ENCODE data around the gene C2CD2L. TPM values are rescaled to one million over a fixed set of nuclear protein-coding genes. Genes with fewer than 3 reads are reported as not detected.
"Not testable (repeated sequence)": the region's sequence is repeated elsewhere in the genome, so short reads cannot be mapped to it uniquely, and the experiment has no call there.

The C2CD2L gene
- 21.1 TPM for total RNA-seq
- polyA plus RNA-seq, result 1 to 10 TPM; 2.1 to 4.6 (median 4.5) TPM

DNA sequence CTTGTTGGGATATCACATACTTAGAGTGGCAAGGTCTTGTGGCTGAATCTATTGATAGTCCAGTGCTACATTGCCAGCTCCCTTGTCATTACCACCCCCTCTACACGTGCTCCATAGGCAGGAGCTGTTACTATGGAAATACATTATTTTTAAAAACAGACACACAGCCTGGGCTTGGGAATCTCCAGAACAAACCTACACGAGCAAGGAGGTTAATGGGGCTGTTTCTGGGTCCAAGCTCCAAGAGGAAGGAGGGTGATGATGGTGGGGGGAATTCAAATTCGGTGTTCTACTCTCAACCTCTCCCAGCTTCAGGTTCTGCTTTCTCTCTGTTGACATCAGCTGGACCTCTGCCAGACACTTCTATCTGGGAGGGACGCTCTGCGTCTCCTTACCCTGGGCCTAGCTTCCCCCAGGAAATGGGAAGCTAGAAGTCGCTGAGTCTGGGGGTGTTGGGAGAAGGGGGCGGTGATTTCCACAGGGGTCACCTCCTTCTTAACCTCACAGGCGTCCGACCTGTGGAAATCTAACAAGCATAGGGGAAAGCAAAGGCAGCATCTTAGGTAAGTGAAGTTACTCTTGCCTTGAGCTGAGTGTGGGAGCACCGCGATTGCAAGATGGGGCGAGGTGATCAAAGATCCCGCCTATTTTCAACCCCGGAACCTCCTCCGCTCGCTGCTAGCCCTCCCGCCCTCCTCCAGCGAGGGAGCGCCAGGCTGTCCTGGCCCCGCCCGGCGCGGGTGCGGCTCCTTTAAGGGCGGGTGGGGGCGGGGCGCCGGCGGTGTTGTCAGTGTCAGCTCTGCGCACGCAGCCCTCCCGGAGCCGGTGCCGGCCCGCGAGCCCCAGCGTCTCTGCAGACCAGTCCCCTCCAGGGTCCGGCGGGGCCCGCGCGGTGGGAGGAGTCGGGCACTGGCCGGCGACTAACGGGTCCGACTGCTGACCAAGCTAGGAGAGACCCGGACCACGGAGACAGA, at the start of gene C2CD2L:
Gene C2CD2L, plus strand, starts transcription at position 781 of the 974 bp plus-strand sequence. CDS start 398 bp downstream, outside the sequence.
- Mint-ChIP-seq H3K27ac (peak within 1 kb of the TSS; percentile 88 to 96 (median 95)), H3K9me3 (no peaks in the 10 kb centered on the region), H3K36me3 (peaks cover 11% of the 10 kb centered on the region), H3K27me3 (no peaks in the 10 kb centered on the region), H3K4me1 (peaks cover 16 to 67% (median 40%) of the 10 kb centered on the region in 4 donors), H3K4me3 (peak within 1 kb of the TSS; percentile 93 to 99 (median 94))
- DNase-seq, result peak; percentile 84 to 96 (median 84)
- Histone ChIP-seq H3K36me3 (ENCODE audit: control insufficient read depth, insufficient read depth, low read length) (peaks cover 15% of the 10 kb centered on the region), H3K27ac (ENCODE audit: insufficient read depth, low read length, poor library complexity, severe bottlenecking) (peak within 1 kb of the TSS; percentile 75), H3K4me3 (ENCODE audit: low read depth, low read length) (peak within 1 kb of the TSS; percentile 86), H3K4me1 (ENCODE audit: control insufficient read depth, insufficient read depth, low read length, poor library complexity, severe bottlenecking) (peaks cover 43% of the 10 kb centered on the region), H3K27me3 (ENCODE audit: control insufficient read depth, insufficient read depth, low read length) (no peaks in the 10 kb centered on the region), H3K9me3 (ENCODE audit: control insufficient read depth in 2 of 2, low read length in 2 of 2) (no peaks in the 10 kb centered on the region)
- ATAC-seq (ENCODE audit: low read depth in 2 of 2), result peak; percentile 90 to 91

DNA sequence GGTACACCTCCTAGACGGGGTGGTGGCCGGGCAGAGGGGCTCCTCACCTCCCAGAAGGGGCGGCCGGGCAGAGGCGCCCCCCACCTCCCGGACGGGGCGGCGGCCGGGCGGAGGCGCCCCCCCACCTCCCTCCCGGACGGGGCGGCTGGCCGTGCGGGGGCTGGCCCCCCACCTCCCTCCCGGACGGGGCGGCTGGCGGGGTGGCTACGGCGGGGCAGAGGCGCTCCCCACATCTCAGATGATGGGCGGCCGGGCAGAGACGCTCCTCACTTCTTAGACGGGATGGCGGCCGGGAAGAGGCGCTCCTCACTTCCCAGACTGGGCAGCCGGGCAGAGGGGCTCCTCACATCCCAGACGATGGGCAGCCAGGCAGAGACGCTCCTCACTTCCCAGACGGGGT, 48.0 kb upstream of the C2CD2L start:
- DNase-seq; H3K4me3 ChIP-seq (ENCODE audit: low read depth, low read length); H3K9me3 Mint-ChIP-seq; H3K27ac ChIP-seq (ENCODE audit: insufficient read depth, low read length, poor library complexity, severe bottlenecking); H3K27ac Mint-ChIP-seq; ATAC-seq (ENCODE audit: low read depth in 2 of 2); H3K27me3 ChIP-seq (ENCODE audit: control insufficient read depth, insufficient read depth, low read length); H3K4me3 Mint-ChIP-seq; H3K9me3 ChIP-seq (ENCODE audit: control insufficient read depth in 2 of 2, low read length in 2 of 2); H3K27me3 Mint-ChIP-seq: not testable (repeated sequence)
- Mint-ChIP-seq H3K4me1 (peaks cover 6 to 36% (median 22%) of the 10 kb centered on the region in 4 donors), H3K36me3 (peaks cover 10% of the 10 kb centered on the region)
- Histone ChIP-seq H3K4me1 (ENCODE audit: control insufficient read depth, insufficient read depth, low read length, poor library complexity, severe bottlenecking) (peaks cover 18% of the 10 kb centered on the region), H3K36me3 (ENCODE audit: control insufficient read depth, insufficient read depth, low read length) (peaks cover 11% of the 10 kb centered on the region)

DNA sequence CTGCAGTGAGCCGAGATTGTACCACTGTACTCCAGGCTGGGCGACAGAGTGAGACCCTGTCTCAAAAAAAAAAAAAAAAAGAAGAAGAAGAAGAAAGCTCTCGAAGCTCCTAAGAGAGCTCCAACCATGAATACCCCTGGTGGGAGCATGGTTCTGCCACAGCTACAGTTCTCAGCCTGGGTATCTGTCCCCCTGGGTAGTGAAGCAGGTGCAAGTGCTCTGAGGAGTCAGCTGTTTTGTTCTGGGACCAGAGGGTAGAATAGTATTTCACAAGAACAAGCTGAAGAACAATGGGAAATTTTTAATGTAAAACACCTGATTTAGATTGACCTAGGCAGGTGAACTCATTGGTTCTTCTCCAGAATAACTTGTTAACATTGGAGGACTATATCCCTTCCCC, 45.9 kb upstream of the C2CD2L start:
- peaks cover 5% of the 10 kb centered on the region for H3K36me3 Mint-ChIP-seq
- Histone ChIP-seq H3K4me1 (ENCODE audit: control insufficient read depth, insufficient read depth, low read length, poor library complexity, severe bottlenecking) (peaks cover 18% of the 10 kb centered on the region), H3K4me3 (ENCODE audit: low read depth, low read length) (no peak overlapping the region), H3K9me3 (ENCODE audit: control insufficient read depth in 2 of 2, low read length in 2 of 2) (no peaks in the 10 kb centered on the region), H3K36me3 (ENCODE audit: control insufficient read depth, insufficient read depth, low read length) (no peaks in the 10 kb centered on the region), H3K27ac (ENCODE audit: insufficient read depth, low read length, poor library complexity, severe bottlenecking) (no peak overlapping the region), H3K27me3 (ENCODE audit: control insufficient read depth, insufficient read depth, low read length) (no peaks in the 10 kb centered on the region)
- H3K27ac Mint-ChIP-seq, result peak overlapping the region in 1 of 3 donors; percentile 9
- H3K9me3 Mint-ChIP-seq, result no peaks in the 10 kb centered on the region
- DNase-seq, result no peak
- no peak for ATAC-seq (ENCODE audit: low read depth in 2 of 2)
- H3K4me3 Mint-ChIP-seq, result peak overlapping the region in 1 of 4 donors; percentile 32
- H3K4me1 Mint-ChIP-seq, result peaks cover 7 to 34% (median 24%) of the 10 kb centered on the region in 4 donors
- no peaks in the 10 kb centered on the region for H3K27me3 Mint-ChIP-seq

DNA sequence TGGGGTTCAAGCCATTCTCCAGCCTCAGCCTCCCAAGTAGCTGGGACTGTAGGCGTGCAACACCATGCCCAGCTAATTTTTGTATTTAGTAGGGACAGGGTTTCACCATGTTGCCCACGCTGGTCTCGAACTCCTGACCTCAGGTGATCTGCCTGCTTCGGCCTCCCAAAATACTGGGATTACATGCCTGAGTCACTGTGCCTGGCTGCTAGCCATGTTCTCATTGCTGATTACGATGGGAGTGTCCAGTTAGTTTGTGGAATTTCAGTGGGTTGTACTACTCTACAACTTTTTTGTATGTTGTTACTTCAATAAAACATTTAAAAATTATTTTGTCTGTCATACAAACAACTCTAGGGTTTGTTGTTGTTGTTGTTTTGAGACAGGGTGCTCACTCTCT, 44.4 kb upstream of the C2CD2L start:
- ATAC-seq (ENCODE audit: low read depth in 2 of 2), result no peak
- H3K27ac Mint-ChIP-seq, result no peak overlapping the region

DNA sequence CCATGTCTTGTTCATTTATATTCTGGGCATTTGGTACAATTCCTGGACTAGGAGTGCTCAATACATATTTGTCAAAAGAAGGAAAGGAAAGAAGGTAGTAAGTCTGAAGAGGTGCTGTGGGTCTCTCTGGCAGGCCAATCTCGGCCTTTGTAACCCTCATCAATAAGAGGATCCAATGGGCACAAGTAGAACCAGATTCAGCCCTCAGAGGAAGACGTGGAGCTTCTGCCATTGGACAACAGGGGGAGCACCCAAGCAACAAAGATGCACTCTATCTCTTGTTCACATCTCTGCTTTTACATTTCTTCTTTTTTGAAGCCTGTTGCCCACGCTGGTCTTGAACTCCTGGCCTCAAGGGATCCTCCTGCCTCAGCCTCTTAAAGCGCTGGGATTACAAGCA, 41.8 kb upstream of the C2CD2L start:
- Histone ChIP-seq H3K27ac (ENCODE audit: insufficient read depth, low read length, poor library complexity, severe bottlenecking) (peak overlapping the region; percentile 27), H3K4me1 (ENCODE audit: control insufficient read depth, insufficient read depth, low read length, poor library complexity, severe bottlenecking) (peaks cover 37% of the 10 kb centered on the region), H3K9me3 (ENCODE audit: control insufficient read depth in 2 of 2, low read length in 2 of 2) (no peaks in the 10 kb centered on the region), H3K4me3 (ENCODE audit: low read depth, low read length) (no peak overlapping the region), H3K27me3 (ENCODE audit: control insufficient read depth, insufficient read depth, low read length) (no peaks in the 10 kb centered on the region), H3K36me3 (ENCODE audit: control insufficient read depth, insufficient read depth, low read length) (peaks cover 4% of the 10 kb centered on the region)
- H3K9me3 Mint-ChIP-seq, result no peaks in the 10 kb centered on the region
- H3K27ac Mint-ChIP-seq, result peak overlapping the region in 2 of 3 donors; percentile 73 to 88
- H3K27me3 Mint-ChIP-seq, result no peaks in the 10 kb centered on the region
- peak overlapping the region; percentile 44 to 86 (median 74) for H3K4me3 Mint-ChIP-seq
- DNase-seq, result peak in 2 of 3 donors; percentile 56 to 77
- H3K36me3 Mint-ChIP-seq, result peaks cover 11% of the 10 kb centered on the region
- peaks cover 12 to 52% (median 28%) of the 10 kb centered on the region in 4 donors for H3K4me1 Mint-ChIP-seq
- no peak for ATAC-seq (ENCODE audit: low read depth in 2 of 2)

More for the DNA sequence above, 44.4 kb upstream of the C2CD2L start:
- Mint-ChIP-seq H3K4me1 (peaks cover 12 to 39% (median 24%) of the 10 kb centered on the region in 4 donors), H3K9me3 (no peaks in the 10 kb centered on the region), H3K36me3 (peaks cover 5% of the 10 kb centered on the region), H3K27me3 (no peaks in the 10 kb centered on the region), H3K4me3 (peak overlapping the region in 1 of 4 donors; percentile 3)
- no peak overlapping the region for H3K4me3 ChIP-seq (ENCODE audit: low read depth, low read length)
- no peak for DNase-seq
- no peaks in the 10 kb centered on the region for H3K9me3 ChIP-seq (ENCODE audit: control insufficient read depth in 2 of 2, low read length in 2 of 2)
- H3K36me3 ChIP-seq (ENCODE audit: control insufficient read depth, insufficient read depth, low read length), result no peaks in the 10 kb centered on the region
- H3K27ac ChIP-seq (ENCODE audit: insufficient read depth, low read length, poor library complexity, severe bottlenecking), result no peak overlapping the region
- H3K27me3 ChIP-seq (ENCODE audit: control insufficient read depth, insufficient read depth, low read length), result no peaks in the 10 kb centered on the region
- peaks cover 25% of the 10 kb centered on the region for H3K4me1 ChIP-seq (ENCODE audit: control insufficient read depth, insufficient read depth, low read length, poor library complexity, severe bottlenecking)

DNA sequence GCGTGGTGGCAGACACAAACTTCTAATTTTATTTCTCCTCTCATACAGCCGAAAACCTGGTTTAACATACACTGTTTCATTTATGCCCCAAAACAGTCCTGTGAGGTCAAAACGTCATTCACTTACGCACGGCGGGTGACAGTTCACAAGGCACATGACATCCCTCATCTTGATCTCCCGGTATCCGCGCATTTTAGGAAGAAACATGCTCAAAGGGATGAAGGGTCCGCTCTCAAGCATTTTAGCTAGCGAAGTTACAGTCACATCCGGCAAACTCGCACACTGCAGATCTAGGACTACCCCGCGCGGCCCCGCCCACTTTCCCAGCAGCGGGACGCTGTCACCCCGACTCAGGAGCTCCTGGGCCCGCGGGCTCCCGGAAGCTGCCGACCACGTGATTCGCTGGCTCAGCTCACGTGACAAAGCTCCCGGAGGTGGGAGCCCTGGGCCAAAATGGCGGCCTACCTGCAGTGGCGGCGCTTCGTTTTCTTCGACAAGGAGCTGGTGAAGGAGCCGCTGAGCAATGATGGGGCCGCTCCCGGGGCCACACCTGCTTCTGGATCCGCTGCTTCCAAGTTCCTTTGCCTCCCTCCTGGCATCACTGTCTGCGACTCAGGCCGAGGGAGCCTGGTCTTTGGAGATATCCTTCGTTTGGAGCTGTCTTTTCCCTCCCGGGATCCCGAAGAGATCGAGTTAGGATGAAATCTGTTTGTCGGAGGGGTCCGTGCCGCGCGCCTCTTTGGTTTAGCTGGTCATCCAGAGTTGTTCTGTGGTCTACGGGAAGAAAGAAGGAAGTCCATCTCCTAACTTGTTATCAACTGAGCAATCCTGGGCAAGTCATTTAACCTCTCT, 39.5 kb upstream of the C2CD2L start, which contains the start of gene VPS11:
Gene VPS11, plus strand, starts transcription at position 448 of the 852 bp plus-strand sequence. Its CDS starts 6 bp downstream, at position 454.
- Histone ChIP-seq H3K4me3 (ENCODE audit: low read depth, low read length) (peak within 1 kb of the TSS; percentile 98), H3K27ac (ENCODE audit: insufficient read depth, low read length, poor library complexity, severe bottlenecking) (peak within 1 kb of the TSS; percentile 95), H3K27me3 (ENCODE audit: control insufficient read depth, insufficient read depth, low read length) (no peaks in the 10 kb centered on the region), H3K36me3 (ENCODE audit: control insufficient read depth, insufficient read depth, low read length) (peaks cover 18% of the 10 kb centered on the region), H3K4me1 (ENCODE audit: control insufficient read depth, insufficient read depth, low read length, poor library complexity, severe bottlenecking) (peaks cover 37% of the 10 kb centered on the region), H3K9me3 (ENCODE audit: control insufficient read depth in 2 of 2, low read length in 2 of 2) (no peaks in the 10 kb centered on the region)
- Mint-ChIP-seq H3K4me3 (peak within 1 kb of the TSS; percentile 88 to 95 (median 94)), H3K27me3 (no peaks in the 10 kb centered on the region), H3K9me3 (no peaks in the 10 kb centered on the region), H3K36me3 (peaks cover 25% of the 10 kb centered on the region), H3K27ac (peak within 1 kb of the TSS; percentile 97 to 99 (median 98)), H3K4me1 (peaks cover 12 to 53% (median 32%) of the 10 kb centered on the region in 4 donors)
- ATAC-seq (ENCODE audit: low read depth in 2 of 2), result peak; percentile 96 to 99
- peak; percentile 96 to 99 (median 99) for DNase-seq

DNA sequence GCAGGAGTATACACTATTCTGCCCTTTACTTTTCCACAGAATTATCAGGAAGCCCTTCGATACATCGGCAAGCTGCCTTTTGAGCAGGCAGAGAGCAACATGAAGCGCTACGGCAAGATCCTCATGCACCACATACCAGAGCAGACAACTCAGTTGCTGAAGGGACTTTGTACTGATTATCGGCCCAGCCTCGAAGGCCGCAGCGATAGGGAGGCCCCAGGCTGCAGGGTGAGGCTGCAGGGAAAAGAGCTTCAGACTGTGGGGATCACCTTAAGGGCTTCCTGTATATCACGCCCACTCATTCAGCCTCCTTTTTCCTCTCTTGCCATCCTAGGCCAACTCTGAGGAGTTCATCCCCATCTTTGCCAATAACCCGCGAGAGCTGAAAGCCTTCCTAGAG, 29.3 kb upstream of the C2CD2L start:
- ATAC-seq (ENCODE audit: low read depth in 2 of 2) (no peak), DNase-seq (no peak)
- Mint-ChIP-seq H3K4me1 (peaks cover 0 to 6% (median under 1%) of the 10 kb centered on the region in 4 donors), H3K4me3 (no peak overlapping the region), H3K27me3 (no peaks in the 10 kb centered on the region), H3K27ac (no peak overlapping the region), H3K36me3 (peaks cover 42% of the 10 kb centered on the region), H3K9me3 (no peaks in the 10 kb centered on the region)
- H3K27me3 ChIP-seq (ENCODE audit: control insufficient read depth, insufficient read depth, low read length), result no peaks in the 10 kb centered on the region
- no peak overlapping the region for H3K4me3 ChIP-seq (ENCODE audit: low read depth, low read length)
- H3K27ac ChIP-seq (ENCODE audit: insufficient read depth, low read length, poor library complexity, severe bottlenecking), result no peak overlapping the region
- no peaks in the 10 kb centered on the region for H3K9me3 ChIP-seq (ENCODE audit: control insufficient read depth in 2 of 2, low read length in 2 of 2)
- no peaks in the 10 kb centered on the region for H3K4me1 ChIP-seq (ENCODE audit: control insufficient read depth, insufficient read depth, low read length, poor library complexity, severe bottlenecking)
- H3K36me3 ChIP-seq (ENCODE audit: control insufficient read depth, insufficient read depth, low read length), result peaks cover 76% of the 10 kb centered on the region

Measured in CD4-positive, CD25-positive, alpha-beta regulatory T cell (primary cell).